Endodermal cell (in vitro differentiated cells): Measurements from ENCODE around the gene TRRAP. TPM values are rescaled to one million over a fixed set of nuclear protein-coding genes. Genes with fewer than 3 reads are reported as not detected.
"Not testable (repeated sequence)": the region's sequence is repeated elsewhere in the genome, so short reads cannot be mapped to it uniquely, and the experiment has no call there.

Experiments
- DNase-seq: peaks from one replicate; pipeline ENCODE4 v3.0.0-alpha.2; 2017
- H3K27ac ChIP-seq: 2 replicates; pipeline ENCODE4 v1.5.1; 2013; ENCODE audit warnings: mild to moderate bottlenecking, low read depth, low read length, moderate library complexity
- H3K27me3 ChIP-seq: 2 replicates; pipeline ENCODE4 v1.6.1; 2013; ENCODE audit warnings: mild to moderate bottlenecking, low read length, moderate library complexity; ENCODE audit not compliant: insufficient read depth, control insufficient read depth, poor library complexity, severe bottlenecking
- H3K36me3 ChIP-seq: 2 replicates; pipeline ENCODE4 v1.7.0; 2013; ENCODE audit warnings: mild to moderate bottlenecking, low read length, moderate library complexity; ENCODE audit not compliant: control insufficient read depth, insufficient read depth
- H3K4me1 ChIP-seq: one replicate; pipeline ENCODE4 v1.7.0; 2013; ENCODE audit warnings: low read length; ENCODE audit not compliant: control insufficient read depth, insufficient read depth
- H3K4me3 ChIP-seq: 2 replicates; pipeline ENCODE4 v1.5.1; 2013; ENCODE audit warnings: mild to moderate bottlenecking, low read length, moderate library complexity
- H3K9ac ChIP-seq: 2 replicates; pipeline ENCODE4 v1.6.1; 2013; ENCODE audit warnings: mild to moderate bottlenecking, low read length, moderate library complexity; ENCODE audit not compliant: poor library complexity, severe bottlenecking; ENCODE audit errors: extremely low read depth
- H3K9me3 ChIP-seq: 2 replicates; pipeline ENCODE4 v1.6.1; 2013; ENCODE audit warnings: mild to moderate bottlenecking, low read length, moderate library complexity; ENCODE audit not compliant: control insufficient read depth
- H3K27ac Mint-ChIP-seq: 2 replicates; pipeline ENCODE4 v1.8.0; 2020; ENCODE audit warnings: mixed read lengths
- H3K27me3 Mint-ChIP-seq: 2 replicates; pipeline ENCODE4 v1.8.0; 2021; ENCODE audit warnings: mild to moderate bottlenecking, mixed read lengths; ENCODE audit not compliant: insufficient read depth
- H3K36me3 Mint-ChIP-seq: 2 replicates; pipeline ENCODE4 v1.8.0; 2020; ENCODE audit warnings: low read depth, mixed read lengths
- H3K4me1 Mint-ChIP-seq: 2 replicates; pipeline ENCODE4 v1.8.0; 2020; ENCODE audit warnings: mixed read lengths
- H3K4me3 Mint-ChIP-seq: 2 replicates; pipeline ENCODE4 v1.8.0; 2020; ENCODE audit warnings: mild to moderate bottlenecking, moderate library complexity, mixed read lengths
- H3K9me3 Mint-ChIP-seq: 2 replicates; pipeline ENCODE4 v1.8.0; 2020; ENCODE audit warnings: mild to moderate bottlenecking, mixed read lengths
- WGBS, 2 experiments: methylation state at CpG; one replicate each; pipeline versions ENCODE4 v1.1.5 to v1.1.7; 2013; ENCODE audit warnings: missing lambda C conversion rate in 2 of 2, mixed read lengths in 1 of 2; ENCODE audit not compliant: insufficient coverage in 1 of 2, insufficient read length in 1 of 2; 5-methylcytosine and 5-hydroxymethylcytosine counted together
- total RNA-seq, 2 donors: library from RNA; stranded (reverse); fragmentation: NEBNext Ultra II Directional in 1 of 2; extraction: Animal tissue kit (Norgen Biotek cat#: 25700) in 1 of 2; gene quantifications; 2 replicates in 1 of 2; 3 replicates in 1 of 2; pipeline ENCODE4 v1.2.1, GENCODE V29; 2021
- TF ChIP-seq, protein P1 (sequence below): fragments of 200-600 bp; sonication (generic); conservative IDR thresholded peaks from 2 replicates; pipeline ENCODE4 v1.5.0; 2021; ENCODE audit warnings: antibody characterized with exemption, mild to moderate bottlenecking

The TRRAP gene
- total RNA-seq, 2 donors from 2014 or later, result 64.3 to 68.8 TPM

DNA sequence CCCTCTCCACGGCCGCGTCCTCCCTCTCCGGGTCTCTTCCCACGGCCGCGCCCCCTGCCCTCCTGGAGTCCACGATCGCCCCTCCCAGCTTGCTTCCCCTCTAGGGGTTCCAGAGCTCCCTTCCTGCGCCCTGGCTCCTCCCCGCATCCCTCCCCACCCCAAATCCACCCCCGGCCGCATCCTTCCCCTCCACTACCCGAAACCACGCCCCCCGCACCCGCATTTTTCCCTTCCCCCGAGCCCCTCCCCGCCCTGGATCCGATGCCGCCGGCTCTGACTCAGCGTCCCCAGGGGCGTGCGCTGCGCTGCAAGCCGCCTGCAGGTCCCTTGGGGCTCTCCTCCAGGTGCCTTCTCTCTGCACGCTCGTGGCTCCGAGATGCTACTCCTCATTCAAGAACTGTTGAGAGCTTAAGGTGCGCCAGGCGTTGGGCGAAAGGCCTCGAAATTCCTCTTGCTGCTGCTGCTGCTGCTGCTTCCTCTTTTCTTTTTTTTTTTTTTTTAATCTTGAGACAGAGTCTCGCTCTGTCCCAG lies 8.1 kb upstream of the TRRAP start:
- no peaks in the 10 kb centered on the region for H3K9me3 ChIP-seq
- peak overlapping the region; percentile 58 for H3K4me3 ChIP-seq
- H3K27me3 ChIP-seq, result peaks cover 42% of the 10 kb centered on the region
- Mint-ChIP-seq H3K27ac (no peak overlapping the region), H3K4me3 (peak overlapping the region; percentile 60), H3K36me3 (no peaks in the 10 kb centered on the region), H3K4me1 (no peaks in the 10 kb centered on the region), H3K9me3 (no peaks in the 10 kb centered on the region), H3K27me3 (peaks cover 43% of the 10 kb centered on the region)
- TF ChIP-seq, protein P1, sequence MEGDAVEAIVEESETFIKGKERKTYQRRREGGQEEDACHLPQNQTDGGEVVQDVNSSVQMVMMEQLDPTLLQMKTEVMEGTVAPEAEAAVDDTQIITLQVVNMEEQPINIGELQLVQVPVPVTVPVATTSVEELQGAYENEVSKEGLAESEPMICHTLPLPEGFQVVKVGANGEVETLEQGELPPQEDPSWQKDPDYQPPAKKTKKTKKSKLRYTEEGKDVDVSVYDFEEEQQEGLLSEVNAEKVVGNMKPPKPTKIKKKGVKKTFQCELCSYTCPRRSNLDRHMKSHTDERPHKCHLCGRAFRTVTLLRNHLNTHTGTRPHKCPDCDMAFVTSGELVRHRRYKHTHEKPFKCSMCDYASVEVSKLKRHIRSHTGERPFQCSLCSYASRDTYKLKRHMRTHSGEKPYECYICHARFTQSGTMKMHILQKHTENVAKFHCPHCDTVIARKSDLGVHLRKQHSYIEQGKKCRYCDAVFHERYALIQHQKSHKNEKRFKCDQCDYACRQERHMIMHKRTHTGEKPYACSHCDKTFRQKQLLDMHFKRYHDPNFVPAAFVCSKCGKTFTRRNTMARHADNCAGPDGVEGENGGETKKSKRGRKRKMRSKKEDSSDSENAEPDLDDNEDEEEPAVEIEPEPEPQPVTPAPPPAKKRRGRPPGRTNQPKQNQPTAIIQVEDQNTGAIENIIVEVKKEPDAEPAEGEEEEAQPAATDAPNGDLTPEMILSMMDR, result no peak
- 5% methylated on average over 8 to 35 of the region's 35 CpGs for WGBS, 2 experiments
- DNase-seq, result peak; percentile 85
- H3K36me3 ChIP-seq, result no peaks in the 10 kb centered on the region
- H3K4me1 ChIP-seq, result no peaks in the 10 kb centered on the region
- H3K9ac ChIP-seq, result no peak overlapping the region
- H3K27ac ChIP-seq, result no peak overlapping the region

GRCh38 chr7:98870807-98871491 lies 7.4 kb upstream of the TRRAP start:
- Histone ChIP-seq H3K4me3 (no peak overlapping the region), H3K9me3 (no peaks in the 10 kb centered on the region), H3K36me3 (no peaks in the 10 kb centered on the region), H3K27me3 (peaks cover 42% of the 10 kb centered on the region), H3K27ac (no peak overlapping the region), H3K9ac (no peak overlapping the region), H3K4me1 (no peaks in the 10 kb centered on the region)
- Mint-ChIP-seq H3K27me3 (peaks cover 43% of the 10 kb centered on the region), H3K4me3 (peak overlapping the region; percentile 60), H3K36me3 (no peaks in the 10 kb centered on the region), H3K9me3 (no peaks in the 10 kb centered on the region), H3K27ac (no peak overlapping the region), H3K4me1 (no peaks in the 10 kb centered on the region)
- WGBS, 2 experiments, result 86% methylated on average over 15 to 17 of the region's 17 CpGs
- TF ChIP-seq, protein P1, result no peak
- peak; percentile 62 for DNase-seq

GRCh38 chr7:98872328-98872924 lies 5.9 kb upstream of the TRRAP start:
- Histone ChIP-seq H3K27ac (no peak overlapping the region), H3K4me3 (no peak overlapping the region), H3K27me3 (peaks cover 42% of the 10 kb centered on the region), H3K9me3 (no peaks in the 10 kb centered on the region), H3K9ac (no peak overlapping the region), H3K4me1 (no peaks in the 10 kb centered on the region), H3K36me3 (no peaks in the 10 kb centered on the region)
- H3K27me3 Mint-ChIP-seq, result peaks cover 39% of the 10 kb centered on the region
- no peaks in the 10 kb centered on the region for H3K9me3 Mint-ChIP-seq
- no peak overlapping the region for H3K27ac Mint-ChIP-seq
- DNase-seq, result peak; percentile 64
- no peak overlapping the region for H3K4me3 Mint-ChIP-seq
- no peaks in the 10 kb centered on the region for H3K36me3 Mint-ChIP-seq
- no peaks in the 10 kb centered on the region for H3K4me1 Mint-ChIP-seq
- TF ChIP-seq, protein P1, result peak; percentile 63
- WGBS, 2 experiments, result 71 to 74% methylated on average over 3 to 7 of the region's 7 CpGs

- not testable (repeated sequence) for DNase-seq, H3K9me3 ChIP-seq, H3K27ac Mint-ChIP-seq, H3K9me3 Mint-ChIP-seq, H3K4me1 Mint-ChIP-seq, H3K27ac ChIP-seq, H3K4me3 Mint-ChIP-seq, H3K4me3 ChIP-seq, H3K9ac ChIP-seq, H3K36me3 Mint-ChIP-seq, H3K36me3 ChIP-seq, H3K4me1 ChIP-seq
- peaks cover 28% of the 10 kb centered on the region for H3K27me3 Mint-ChIP-seq
- WGBS, 2 experiments, result 94% methylated on average over 11 of the region's 11 CpGs; no CpG with 5 or more reads in 1 of the 2 experiments
- H3K27me3 ChIP-seq, result peaks cover 32% of the 10 kb centered on the region
These were observed 4.7 kb upstream of the TRRAP start for GRCh38 chr7:98873610-98874009.
